HFFc6 (cell line): Measurements from ENCODE around the gene NCKAP5. TPM values are rescaled to one million over a fixed set of nuclear protein-coding genes. Genes with fewer than 3 reads are reported as not detected.

Experiments
- DNase-seq: peaks from one replicate; pipeline ENCODE4 v3.0.0-alpha.2; 2018
- H3K27ac Mint-ChIP-seq: 2 replicates; pipeline ENCODE4 v1.8.0; 2020; ENCODE audit warnings: mild to moderate bottlenecking, mixed read lengths
- H3K27me3 Mint-ChIP-seq: 2 replicates; pipeline ENCODE4 v1.8.0; 2021; ENCODE audit warnings: mild to moderate bottlenecking, moderate library complexity, mixed read lengths; ENCODE audit not compliant: insufficient read depth
- H3K36me3 Mint-ChIP-seq: 2 replicates; pipeline ENCODE4 v1.8.0; 2021; ENCODE audit warnings: low read depth, mixed read lengths
- H3K4me1 Mint-ChIP-seq: 2 replicates; pipeline ENCODE4 v1.8.0; 2020; ENCODE audit warnings: low read depth, mixed read lengths
- H3K4me3 Mint-ChIP-seq: 2 replicates; pipeline ENCODE4 v1.8.0; 2020; ENCODE audit warnings: mild to moderate bottlenecking, moderate library complexity, mixed read lengths
- H3K9me3 Mint-ChIP-seq: 2 replicates; pipeline ENCODE4 v1.8.0; 2020; ENCODE audit warnings: mild to moderate bottlenecking, mixed read lengths
- total RNA-seq, 6 experiments: library from RNA; stranded (reverse); fragmentation: NEBNext Ultra II Directional; extraction: Animal tissue kit (Norgen Biotek cat#: 25700); gene quantifications; 2 replicates in 1 of 6; 3 replicates in 5 of 6; pipeline ENCODE4 v1.2.3, GENCODE V29; 2021
- TF ChIP-seq, protein P1 (sequence below): fragments of 200-600 bp; sonication (generic); IDR thresholded peaks from 2 replicates; pipeline ENCODE4 v1.5.0; 2021; ENCODE audit warnings: antibody characterized with exemption, mild to moderate bottlenecking

The NCKAP5 gene
- total RNA-seq, 6 experiments from 2014 or later, result 0.31 to 4.0 (median 3.1) TPM

DNA sequence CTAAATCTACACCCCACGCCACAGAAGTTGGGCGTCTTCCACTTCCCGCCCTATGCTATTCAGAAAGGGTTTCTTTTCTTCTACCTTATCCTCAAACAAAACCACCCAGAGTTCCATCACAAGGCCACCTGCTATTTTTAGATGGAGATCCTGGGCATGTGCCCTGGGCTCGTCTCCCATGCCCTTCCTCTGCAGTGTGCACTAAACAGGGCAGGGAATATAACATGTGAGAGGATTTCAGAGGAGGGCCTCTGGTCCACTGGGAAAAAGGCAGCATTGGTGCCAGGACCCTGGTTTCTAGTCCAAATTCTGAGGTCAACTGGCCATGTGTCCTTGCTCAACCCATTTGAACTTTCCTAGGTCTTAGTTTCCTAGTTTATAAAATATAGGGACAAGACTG lies 320.0 kb downstream of the NCKAP5 start:
- no peak for DNase-seq
- H3K27ac Mint-ChIP-seq, result no peak overlapping the region; the same call in 1 of the 2 replicates
- H3K4me3 Mint-ChIP-seq, result no peak overlapping the region
- peaks cover 3% of the 10 kb centered on the region; the same call in 1 of the 2 replicates for H3K27me3 Mint-ChIP-seq
- H3K4me1 Mint-ChIP-seq, result peaks cover 14% of the 10 kb centered on the region
- TF ChIP-seq, protein P1, sequence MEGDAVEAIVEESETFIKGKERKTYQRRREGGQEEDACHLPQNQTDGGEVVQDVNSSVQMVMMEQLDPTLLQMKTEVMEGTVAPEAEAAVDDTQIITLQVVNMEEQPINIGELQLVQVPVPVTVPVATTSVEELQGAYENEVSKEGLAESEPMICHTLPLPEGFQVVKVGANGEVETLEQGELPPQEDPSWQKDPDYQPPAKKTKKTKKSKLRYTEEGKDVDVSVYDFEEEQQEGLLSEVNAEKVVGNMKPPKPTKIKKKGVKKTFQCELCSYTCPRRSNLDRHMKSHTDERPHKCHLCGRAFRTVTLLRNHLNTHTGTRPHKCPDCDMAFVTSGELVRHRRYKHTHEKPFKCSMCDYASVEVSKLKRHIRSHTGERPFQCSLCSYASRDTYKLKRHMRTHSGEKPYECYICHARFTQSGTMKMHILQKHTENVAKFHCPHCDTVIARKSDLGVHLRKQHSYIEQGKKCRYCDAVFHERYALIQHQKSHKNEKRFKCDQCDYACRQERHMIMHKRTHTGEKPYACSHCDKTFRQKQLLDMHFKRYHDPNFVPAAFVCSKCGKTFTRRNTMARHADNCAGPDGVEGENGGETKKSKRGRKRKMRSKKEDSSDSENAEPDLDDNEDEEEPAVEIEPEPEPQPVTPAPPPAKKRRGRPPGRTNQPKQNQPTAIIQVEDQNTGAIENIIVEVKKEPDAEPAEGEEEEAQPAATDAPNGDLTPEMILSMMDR, result no peak
- no peaks in the 10 kb centered on the region for H3K9me3 Mint-ChIP-seq
- no peaks in the 10 kb centered on the region for H3K36me3 Mint-ChIP-seq

DNA sequence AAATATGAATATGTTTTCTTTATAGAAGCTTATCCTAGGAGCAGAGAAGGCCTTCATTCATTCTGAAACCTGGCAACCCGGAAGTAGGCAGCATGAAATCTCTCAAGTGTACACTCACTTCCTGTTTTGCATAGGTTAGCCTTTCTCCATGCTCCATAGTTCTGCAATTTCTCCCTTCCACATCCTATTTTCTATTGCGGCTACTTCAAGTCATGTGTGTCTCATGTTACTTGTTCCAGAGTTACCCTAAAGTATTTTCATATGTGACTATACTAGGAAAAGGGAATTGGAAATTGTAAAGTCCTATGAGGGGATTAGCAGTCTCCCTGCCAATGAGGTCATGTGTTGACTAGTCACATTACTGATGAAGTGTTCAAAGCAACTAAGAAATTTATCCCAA lies 320.6 kb downstream of the NCKAP5 start:
- Mint-ChIP-seq H3K4me1 (peaks cover 16% of the 10 kb centered on the region), H3K36me3 (no peaks in the 10 kb centered on the region), H3K9me3 (no peaks in the 10 kb centered on the region), H3K27me3 (peaks cover 3% of the 10 kb centered on the region; the same call in 1 of the 2 replicates), H3K27ac (peak overlapping the region; percentile 44; the same call in 1 of the 2 replicates), H3K4me3 (no peak overlapping the region)
- no peak for DNase-seq
- TF ChIP-seq, protein P1, result no peak

DNA sequence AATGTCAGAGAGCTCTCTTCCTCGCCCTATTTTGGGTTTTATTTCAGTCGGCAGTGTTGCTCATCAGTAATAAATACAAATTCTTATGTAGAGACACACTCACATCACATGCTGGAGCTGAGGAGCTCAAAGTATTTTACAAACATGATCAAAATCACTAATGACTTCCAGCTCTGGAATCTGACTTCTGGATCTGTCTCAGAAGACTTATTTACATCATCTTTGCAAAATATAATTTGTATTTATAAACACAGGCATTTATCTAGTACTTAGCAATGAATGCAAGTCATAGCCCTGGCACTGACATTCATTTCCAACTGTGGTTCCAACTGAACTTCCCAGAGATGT lies 327.1 kb downstream of the NCKAP5 start:
- Mint-ChIP-seq H3K4me1 (peaks cover 28% of the 10 kb centered on the region), H3K27me3 (peaks cover 4% of the 10 kb centered on the region)
- TF ChIP-seq, protein P1, result no peak

GRCh38 chr2:133240491-133241223 lies 327.6 kb downstream of the NCKAP5 start:
- Mint-ChIP-seq H3K27me3 (peaks cover 4% of the 10 kb centered on the region), H3K9me3 (no peaks in the 10 kb centered on the region)

More for the DNA sequence above, 327.1 kb downstream of the NCKAP5 start:
- Mint-ChIP-seq H3K27ac (peak overlapping the region; percentile 93), H3K9me3 (no peaks in the 10 kb centered on the region), H3K36me3 (no peaks in the 10 kb centered on the region), H3K4me3 (peak overlapping the region; percentile 88)
- DNase-seq, result peak; percentile 73

GRCh38 chr2:133235968-133236367 lies 332.3 kb downstream of the NCKAP5 start:
- Mint-ChIP-seq H3K27ac (no peak overlapping the region), H3K9me3 (no peaks in the 10 kb centered on the region), H3K4me1 (peaks cover 10% of the 10 kb centered on the region), H3K36me3 (no peaks in the 10 kb centered on the region), H3K27me3 (no peaks in the 10 kb centered on the region; the same call in 1 of the 2 replicates), H3K4me3 (no peak overlapping the region)
- DNase-seq, result no peak
- TF ChIP-seq, protein P1, result no peak

More at GRCh38 chr2:133240491-133241223, 327.6 kb downstream of the NCKAP5 start:
- TF ChIP-seq, protein P1, result no peak
- H3K36me3 Mint-ChIP-seq, result no peaks in the 10 kb centered on the region
- H3K4me3 Mint-ChIP-seq, result peak overlapping the region; percentile 88
- DNase-seq, result no peak
- peak overlapping the region; percentile 93 for H3K27ac Mint-ChIP-seq
- H3K4me1 Mint-ChIP-seq, result peaks cover 28% of the 10 kb centered on the region
